Measurements from ENCODE around the gene SLC1A4. TPM values are rescaled to one million over a fixed set of nuclear protein-coding genes. Genes with fewer than 3 reads are reported as not detected.

The SLC1A4 gene
- total and polyA plus RNA-seq, 2 of the 4 experiments (the other 2 are of a cell fraction) = 6.8 to 8.1 TPM

- no peaks in the 10 kb centered on the region for H3K27me3 ChIP-seq (ENCODE audit: control insufficient read depth, insufficient read depth, low read length)
- intact Hi-C loops (cut with micrococcal nuclease) (no loop called here), in situ Hi-C loops (cut with MboI; ENCODE audit: low sequenced_read_pairs) (loop anchor here (25.0 kb wide), 1 partner anchor 490 kb away; no protein-coding TSS in a partner anchor), dilution Hi-C loops (cut with HindIII; ENCODE audit: low sequenced_read_pairs, unreplicated experiment) (no loop called here)
- no peak overlapping the region for H3K14ac ChIP-seq (replicated peaks; ENCODE audit: low read depth, low read length)
- no peak overlapping the region for H3K18ac ChIP-seq (ENCODE audit: low read depth, low read length)
- WGBS, 2 experiments (ENCODE audit: extremely low coverage in 2 of 2, insufficient read length in 1 of 2) = 100% methylated on average over 11 of the region's 20 CpGs; no CpG with 5 or more reads in 1 of the 2 experiments
- no peak overlapping the region for H2AK9ac ChIP-seq (replicated peaks; ENCODE audit: low read depth, low read length, poor library complexity)
- ChIA-PET CTCF (no interaction called here), POLR2A (ENCODE audit: unreplicated experiment) (no interaction called here)
- H3K27ac ChIP-seq (ENCODE audit: insufficient read depth, low read length) = no peak overlapping the region
- H3K4me3 ChIP-seq (ENCODE audit: insufficient read depth, low read depth, low read length) = no peak overlapping the region
- H2BK15ac ChIP-seq (ENCODE audit: low read depth, low read length) = no peak overlapping the region
- no peak overlapping the region for H2BK20ac ChIP-seq (ENCODE audit: low read depth, low read length)
- peaks cover 38% of the 10 kb centered on the region for H3K9me1 ChIP-seq (ENCODE audit: insufficient read depth, low read length)
- no peak overlapping the region for H2AK5ac ChIP-seq (ENCODE audit: low read depth, low read length)
- no peak overlapping the region for H4K5ac ChIP-seq (ENCODE audit: low read depth, low read length)
- no peak overlapping the region for H2BK5ac ChIP-seq (ENCODE audit: low read depth, low read length, poor library complexity, severe bottlenecking)
- no peak overlapping the region for H3K56ac ChIP-seq (ENCODE audit: extremely low read depth, insufficient read depth, low read length)
- no peak overlapping the region for H4K91ac ChIP-seq (ENCODE audit: insufficient read depth, low read depth, low read length)
- peaks cover 40% of the 10 kb centered on the region for H4K20me1 ChIP-seq (ENCODE audit: insufficient read depth, low read length)
- DNase-seq (no peak), ATAC-seq (ENCODE audit: low read depth) (no peak)
- BruUV-seq (replicated peaks) = no TSS peak
- no peak overlapping the region for H2AFZ ChIP-seq (replicated peaks; ENCODE audit: low read length, poor library complexity)
- H3K23ac ChIP-seq (ENCODE audit: low read depth, low read length) = no peak overlapping the region
- no peaks in the 10 kb centered on the region for H3K9me3 ChIP-seq (ENCODE audit: control insufficient read depth, insufficient read depth, low read length)
- no peak overlapping the region for H3K4me2 ChIP-seq (ENCODE audit: low read depth, low read length)
- H3K4ac ChIP-seq (ENCODE audit: low read depth, low read length) = no peak overlapping the region
- H4K8ac ChIP-seq (ENCODE audit: low read depth in 2 of 2, low read length in 2 of 2) = no peak overlapping the region
- no peak overlapping the region for H2BK120ac ChIP-seq (ENCODE audit: low read depth, low read length)
- peaks cover 45% of the 10 kb centered on the region for H3K36me3 ChIP-seq (ENCODE audit: control insufficient read depth, insufficient read depth, low read length)
- H3K79me1 ChIP-seq (ENCODE audit: low read depth in 1 of 2, low read length in 2 of 2) = peaks cover 25 to 83% of the 10 kb centered on the region in 2 experiments
- H3K9ac ChIP-seq (ENCODE audit: low read depth, low read length) = no peak overlapping the region
- H3K4me1 ChIP-seq (ENCODE audit: control insufficient read depth, insufficient read depth, low read length) = peaks cover 35% of the 10 kb centered on the region
- TF ChIP-seq MAFK (IDR thresholded peaks at IDR 0.05; ENCODE audit: low read depth, low read length) (no peak), USF2 (IDR thresholded peaks at IDR 0.05; ENCODE audit: low read depth, low read length) (no peak), MAZ (IDR thresholded peaks at IDR 0.05; ENCODE audit: borderline replicate concordance, low read depth, low read length) (no peak), BHLHE40 (IDR thresholded peaks at IDR 0.05; ENCODE audit: low read depth, low read length) (no peak), CEBPB (IDR thresholded peaks at IDR 0.05; ENCODE audit: low read depth, low read length) (no peak), ELK1 (IDR thresholded peaks at IDR 0.05; ENCODE audit: borderline replicate concordance, low read depth, low read length) (no peak), FOS (IDR thresholded peaks at IDR 0.05; ENCODE audit: low read depth, low read length) (no peak), SMC3 (IDR thresholded peaks at IDR 0.05; ENCODE audit: low read depth, low read length) (no peak), CHD1 (IDR thresholded peaks at IDR 0.05; ENCODE audit: low read depth, low read length) (no peak), RCOR1 (IDR thresholded peaks at IDR 0.05; ENCODE audit: insufficient replicate concordance, low read length) (no peak), RAD21 (IDR thresholded peaks at IDR 0.05; ENCODE audit: low read length) (no peak), MXI1 (IDR thresholded peaks at IDR 0.05; ENCODE audit: borderline replicate concordance, low read depth, low read length) (no peak), POLR2A (IDR thresholded peaks at IDR 0.05; ENCODE audit: low read depth, low read length) (no peak), CTCF (conservative IDR thresholded peaks at IDR 0.05; ENCODE audit: low read depth, low read length) (no peak), RFX5 (IDR thresholded peaks at IDR 0.05; ENCODE audit: low read depth, low read length) (no peak)
Observed at GRCh38 chr2:65072181-65072970, 83.2 kb downstream of the SLC1A4 start.

Measured in IMR-90 (cell line).